Trophoblast cell (in vitro differentiated cells and primary cell): Measurements from ENCODE around the gene FRMPD1.

Experiments
- DNase-seq, 2 donors: peaks; one replicate each; pipeline ENCODE4 v3.0.0-alpha.2; 2016
- H2AFZ ChIP-seq: 2 replicates; pipeline ENCODE4 v1.6.1; 2013; ENCODE audit warnings: low read length, moderate library complexity, mild to moderate bottlenecking; ENCODE audit not compliant: insufficient read depth, poor library complexity
- H2AK5ac ChIP-seq: 2 replicates; pipeline ENCODE4 v1.6.1; 2013; ENCODE audit warnings: mild to moderate bottlenecking, low read length
- H2BK120ac ChIP-seq: 2 replicates; pipeline ENCODE4 v1.6.1; 2013; ENCODE audit warnings: low read length, mild to moderate bottlenecking, moderate library complexity; ENCODE audit not compliant: insufficient read depth, poor library complexity
- H2BK12ac ChIP-seq: 2 replicates; pipeline ENCODE4 v1.6.1; 2013; ENCODE audit warnings: mild to moderate bottlenecking, low read length, moderate library complexity
- H2BK5ac ChIP-seq: 2 replicates; pipeline ENCODE4 v1.6.1; 2013; ENCODE audit warnings: low read length, low read depth, moderate library complexity, mild to moderate bottlenecking; ENCODE audit not compliant: poor library complexity
- H3K14ac ChIP-seq: 2 replicates; pipeline ENCODE4 v1.6.1; 2013; ENCODE audit warnings: mild to moderate bottlenecking, low read length
- H3K18ac ChIP-seq: 2 replicates; pipeline ENCODE4 v1.6.1; 2013; ENCODE audit warnings: mild to moderate bottlenecking, low read length
- H3K23ac ChIP-seq: 2 replicates; pipeline ENCODE4 v1.6.1; 2013; ENCODE audit warnings: low read length
- H3K27ac ChIP-seq: 2 replicates; pipeline ENCODE4 v1.5.1; 2013; ENCODE audit warnings: low read depth, mild to moderate bottlenecking, inconsistent platforms, low read length, moderate library complexity
- H3K27me3 ChIP-seq: 2 replicates; pipeline ENCODE4 v1.6.1; 2013; ENCODE audit warnings: inconsistent platforms, mild to moderate bottlenecking, low read length, moderate library complexity; ENCODE audit not compliant: insufficient read depth
- H3K36me3 ChIP-seq, 2 experiments: 1 replicate in 1 of 2; 2 replicates in 1 of 2; pipeline ENCODE4 v1.6.1; 2013; ENCODE audit warnings: low read length in 2 of 2, mild to moderate bottlenecking in 2 of 2, moderate library complexity in 1 of 2; ENCODE audit not compliant: insufficient read depth in 2 of 2, control insufficient read depth in 1 of 2
- H3K4ac ChIP-seq: 2 replicates; pipeline ENCODE4 v1.6.1; 2013; ENCODE audit warnings: low read depth, mild to moderate bottlenecking, low read length, moderate library complexity
- H3K4me1 ChIP-seq, 2 experiments: 1 replicate in 1 of 2; 2 replicates in 1 of 2; pipeline ENCODE4 v1.6.1; 2013; ENCODE audit warnings: low read length in 2 of 2, mild to moderate bottlenecking in 2 of 2, moderate library complexity in 1 of 2; ENCODE audit not compliant: insufficient read depth in 2 of 2, control insufficient read depth in 1 of 2
- H3K4me2 ChIP-seq: 2 replicates; pipeline ENCODE4 v1.6.1; 2013; ENCODE audit warnings: inconsistent platforms, mild to moderate bottlenecking, low read length, moderate library complexity
- H3K4me3 ChIP-seq: 2 replicates; pipeline ENCODE4 v1.5.1; 2013; ENCODE audit warnings: mild to moderate bottlenecking, low read depth, low read length, inconsistent platforms
- H3K79me1 ChIP-seq: one replicate; pipeline ENCODE4 v1.6.1; 2013; ENCODE audit warnings: low read length
- H3K79me2 ChIP-seq: 2 replicates; pipeline ENCODE4 v1.6.1; 2013; ENCODE audit warnings: low read length, mild to moderate bottlenecking; ENCODE audit not compliant: control insufficient read depth, insufficient read depth, poor library complexity
- H3K9ac ChIP-seq: 2 replicates; pipeline ENCODE4 v1.6.1; 2013; ENCODE audit warnings: mild to moderate bottlenecking, low read length
- H3K9me3 ChIP-seq: 2 replicates; pipeline ENCODE4 v1.6.1; 2013; ENCODE audit warnings: low read depth, mild to moderate bottlenecking, control low read depth, inconsistent platforms, low read length; ENCODE audit not compliant: insufficient read depth
- H4K12ac ChIP-seq: 2 replicates; pipeline ENCODE4 v1.6.1; 2013; ENCODE audit warnings: low read depth, mild to moderate bottlenecking, low read length, moderate library complexity
- H4K8ac ChIP-seq: 2 replicates; pipeline ENCODE4 v1.6.1; 2013; ENCODE audit warnings: low read depth, mild to moderate bottlenecking, low read length, moderate library complexity
- H4K91ac ChIP-seq: one replicate; pipeline ENCODE4 v1.6.1; 2013; ENCODE audit warnings: low read depth, mild to moderate bottlenecking, low read length, moderate library complexity
- WGBS: extraction: QIAGEN DNeasy Blood & Tissue Kit; methylation state at CpG from one replicate; pipeline ENCODE4 v1.1.7; 2013; ENCODE audit warnings: missing lambda C conversion rate; ENCODE audit not compliant: insufficient read length, insufficient coverage; ENCODE audit errors: extremely low coverage; 5-methylcytosine and 5-hydroxymethylcytosine counted together

The FRMPD1 gene

DNA sequence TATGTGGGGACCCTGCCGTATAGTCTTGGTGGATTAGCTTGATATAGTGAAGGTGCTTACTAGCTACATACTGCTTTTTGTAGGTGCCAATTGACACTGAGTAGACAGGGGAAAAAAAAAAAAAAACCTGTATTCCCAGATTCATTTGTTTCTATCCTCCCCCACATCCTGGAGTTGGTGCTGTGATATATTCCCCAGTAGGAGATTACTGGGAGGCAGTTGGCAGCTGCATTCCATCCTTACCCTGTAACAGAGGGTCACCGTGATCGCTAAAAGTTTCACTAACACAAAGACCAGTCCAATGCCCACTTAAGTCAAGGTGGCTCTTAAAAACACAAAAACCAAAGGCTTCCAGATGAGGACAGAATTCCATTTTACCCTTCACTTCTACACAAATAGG, 30.9 kb upstream of the FRMPD1 start:
- Histone ChIP-seq H3K4me3 (no peak overlapping the region), H2AFZ (no peak overlapping the region), H3K23ac (no peak overlapping the region), H3K4me1 (no peaks in the 10 kb centered on the region), H3K4ac (no peak overlapping the region), H3K14ac (no peak overlapping the region), H2AK5ac (no peak overlapping the region), H4K12ac (no peak overlapping the region), H2BK12ac (no peak overlapping the region), H3K4me2 (no peak overlapping the region), H3K27me3 (no peaks in the 10 kb centered on the region), H2BK5ac (no peak overlapping the region), H3K36me3 (no peaks in the 10 kb centered on the region), H4K8ac (no peak overlapping the region), H3K79me2 (no peaks in the 10 kb centered on the region), H3K27ac (no peak overlapping the region), H3K79me1 (no peaks in the 10 kb centered on the region), H3K18ac (no peak overlapping the region), H3K9ac (no peak overlapping the region), H4K91ac (no peak overlapping the region), H3K9me3 (no peaks in the 10 kb centered on the region), H2BK120ac (no peak overlapping the region)
- WGBS = no CpG with 5 or more reads among the region's 3 CpGs
- DNase-seq = no peak

DNA sequence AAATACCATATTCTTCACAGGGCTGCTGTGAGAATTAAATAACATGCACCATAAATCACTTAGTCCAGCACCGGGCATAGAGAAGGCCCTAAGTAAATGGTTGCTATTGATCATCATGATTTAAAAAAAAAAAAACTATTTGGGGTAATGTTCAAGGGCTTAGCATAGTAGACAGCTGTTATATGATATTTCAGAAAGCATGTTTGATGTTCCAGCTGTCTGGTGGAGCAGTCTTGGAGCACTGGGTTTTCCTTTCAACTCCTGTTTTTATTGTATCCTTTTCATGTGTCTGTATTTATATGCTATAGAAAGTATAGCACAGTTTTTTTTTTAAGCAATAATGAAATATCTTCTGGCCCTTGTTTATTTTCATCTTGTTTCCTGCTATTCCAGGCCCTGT, 30.4 kb upstream of the FRMPD1 start:
- no peak for DNase-seq
- H4K12ac ChIP-seq = no peak overlapping the region
- H3K36me3 ChIP-seq = no peaks in the 10 kb centered on the region
- H3K27ac ChIP-seq = no peak overlapping the region
- H4K8ac ChIP-seq = no peak overlapping the region
- H2BK5ac ChIP-seq = no peak overlapping the region
- H3K4ac ChIP-seq = no peak overlapping the region
- no peak overlapping the region for H3K9ac ChIP-seq
- H3K79me1 ChIP-seq = no peaks in the 10 kb centered on the region
- H2AK5ac ChIP-seq = no peak overlapping the region
- H3K4me3 ChIP-seq = no peak overlapping the region
- H2BK120ac ChIP-seq = no peak overlapping the region
- H3K9me3 ChIP-seq = no peaks in the 10 kb centered on the region
- no peak overlapping the region for H2AFZ ChIP-seq
- WGBS = no CpG with 5 or more reads among the region's 1 CpG
- no peaks in the 10 kb centered on the region for H3K4me1 ChIP-seq
- no peak overlapping the region for H3K14ac ChIP-seq
- no peaks in the 10 kb centered on the region for H3K27me3 ChIP-seq
- no peak overlapping the region for H3K18ac ChIP-seq
- H3K79me2 ChIP-seq = no peaks in the 10 kb centered on the region
- H4K91ac ChIP-seq = no peak overlapping the region
- H3K4me2 ChIP-seq = no peak overlapping the region
- H2BK12ac ChIP-seq = no peak overlapping the region
- no peak overlapping the region for H3K23ac ChIP-seq

DNA sequence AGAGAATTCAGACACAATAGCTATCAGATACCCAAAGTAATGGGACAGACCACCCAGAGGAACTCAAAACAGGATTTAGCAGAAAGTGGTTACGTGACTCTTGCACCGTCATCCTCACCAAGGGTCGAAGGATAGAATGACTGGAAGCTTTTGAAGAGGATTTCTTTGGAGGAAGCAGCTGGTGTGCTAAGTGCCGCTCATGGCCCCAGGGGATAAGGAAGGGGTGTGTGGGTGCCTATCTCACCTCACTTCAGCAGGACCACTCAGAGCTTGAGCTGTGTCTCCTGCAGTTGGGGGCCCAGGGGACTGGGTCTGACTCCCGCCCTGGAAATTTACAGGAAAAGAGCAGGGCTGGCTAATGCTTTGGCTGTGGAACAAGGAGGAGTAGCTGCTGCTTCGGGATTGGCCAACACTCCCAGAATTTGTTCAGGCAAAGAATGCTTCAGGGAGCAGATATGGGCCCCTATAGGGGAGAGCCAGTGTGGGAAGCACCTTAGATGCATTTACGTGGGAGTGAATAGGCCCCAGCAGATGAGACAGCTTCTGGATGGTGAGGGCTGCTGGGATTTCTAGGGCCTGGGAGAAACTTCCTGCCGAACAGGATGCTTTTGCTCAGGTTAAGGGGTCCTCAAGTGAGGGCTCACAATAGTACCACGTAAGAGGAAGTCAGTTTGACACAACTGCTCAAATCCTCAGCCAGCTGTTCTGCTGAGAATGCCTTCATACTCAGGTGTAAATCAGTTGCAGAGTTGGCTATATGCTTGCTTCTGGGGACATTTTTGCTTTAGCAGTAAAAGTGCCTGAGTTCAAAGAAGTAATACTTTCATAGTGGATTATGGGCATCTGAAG, 29.3 kb upstream of the FRMPD1 start:
- Histone ChIP-seq H3K4me1 (no peaks in the 10 kb centered on the region), H3K27me3 (no peaks in the 10 kb centered on the region)

DNA sequence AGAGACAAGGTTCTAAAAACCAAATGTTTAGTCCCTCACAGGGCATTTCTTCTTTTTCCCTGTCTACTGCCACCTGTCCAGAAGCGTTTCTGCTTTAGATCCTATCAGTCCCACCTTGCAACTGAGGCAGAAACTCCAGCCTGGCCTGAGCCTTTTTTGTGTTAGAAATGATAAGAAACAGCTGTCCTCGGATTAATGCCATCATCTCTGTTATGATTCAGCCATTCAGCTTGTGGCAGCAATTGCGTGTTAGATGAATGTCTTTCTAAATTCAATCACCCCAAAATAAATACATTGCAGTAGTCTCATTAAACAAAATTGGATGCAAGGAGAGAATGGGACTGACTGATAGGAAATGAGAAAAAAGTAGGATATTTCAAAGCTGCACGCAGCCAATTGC, 28.3 kb upstream of the FRMPD1 start:
- no peak overlapping the region for H3K4me2 ChIP-seq
- H4K8ac ChIP-seq = no peak overlapping the region
- no peak overlapping the region for H2AK5ac ChIP-seq
- no peak overlapping the region for H2AFZ ChIP-seq
- H3K4me1 ChIP-seq = no peaks in the 10 kb centered on the region
- WGBS = no CpG with 5 or more reads among the region's 4 CpGs
- H3K9me3 ChIP-seq = no peaks in the 10 kb centered on the region
- no peak overlapping the region for H3K23ac ChIP-seq
- H3K4ac ChIP-seq = no peak overlapping the region
- H3K14ac ChIP-seq = no peak overlapping the region
- H2BK5ac ChIP-seq = no peak overlapping the region
- no peak for DNase-seq
- H3K4me3 ChIP-seq = no peak overlapping the region
- H4K12ac ChIP-seq = no peak overlapping the region
- H3K27ac ChIP-seq = no peak overlapping the region
- H3K79me1 ChIP-seq = no peaks in the 10 kb centered on the region
- no peaks in the 10 kb centered on the region for H3K27me3 ChIP-seq
- H2BK12ac ChIP-seq = no peak overlapping the region
- H4K91ac ChIP-seq = no peak overlapping the region
- no peaks in the 10 kb centered on the region for H3K79me2 ChIP-seq
- no peak overlapping the region for H3K18ac ChIP-seq
- no peaks in the 10 kb centered on the region for H3K36me3 ChIP-seq
- H3K9ac ChIP-seq = no peak overlapping the region
- no peak overlapping the region for H2BK120ac ChIP-seq

More for the DNA sequence above, 29.3 kb upstream of the FRMPD1 start:
- no peak overlapping the region for H3K18ac ChIP-seq
- no peaks in the 10 kb centered on the region for H3K79me1 ChIP-seq
- no peaks in the 10 kb centered on the region for H3K9me3 ChIP-seq
- no peak overlapping the region for H3K27ac ChIP-seq
- H3K23ac ChIP-seq = no peak overlapping the region
- H4K91ac ChIP-seq = no peak overlapping the region
- no peak overlapping the region for H4K12ac ChIP-seq
- WGBS = no CpG with 5 or more reads among the region's 9 CpGs
- H3K14ac ChIP-seq = no peak overlapping the region
- no peak overlapping the region for H3K4me3 ChIP-seq
- H3K4ac ChIP-seq = no peak overlapping the region
- no peak overlapping the region for H2BK5ac ChIP-seq
- no peaks in the 10 kb centered on the region for H3K36me3 ChIP-seq
- no peak overlapping the region for H4K8ac ChIP-seq
- no peak overlapping the region for H2BK120ac ChIP-seq
- DNase-seq = no peak
- H3K4me2 ChIP-seq = no peak overlapping the region
- H3K79me2 ChIP-seq = no peaks in the 10 kb centered on the region
- no peak overlapping the region for H3K9ac ChIP-seq
- H2AK5ac ChIP-seq = no peak overlapping the region
- H2BK12ac ChIP-seq = no peak overlapping the region
- H2AFZ ChIP-seq = no peak overlapping the region
